GM12875 (cell line): ENCODE data around the gene ECPAS.

ENCODE experiments used
- H3K4me3 ChIP-seq: one replicate; pipeline ENCODE4 v1.5.1; 2011; ENCODE audit warnings: low read depth, low read length, control low read depth
- CTCF ChIP-seq: IDR thresholded peaks from 2 replicates; pipeline ENCODE4 v1.5.1; 2011; ENCODE audit warnings: low read depth, mild to moderate bottlenecking, control low read depth, inconsistent platforms, low read length, moderate library complexity, borderline replicate concordance; ENCODE audit not compliant: insufficient read depth

ECPAS gene

GRCh38 chr9:111320631-111321030 lies 163.6 kb downstream of the ECPAS start:
- no peak for TF ChIP-seq CTCF
- no peak overlapping the region for H3K4me3 ChIP-seq

GRCh38 chr9:111316796-111317195 lies 167.4 kb downstream of the ECPAS start:
- TF ChIP-seq CTCF, result no peak
- H3K4me3 ChIP-seq, result no peak overlapping the region
